ENCODE data around the gene CAP1. TPM values are rescaled to one million over a fixed set of nuclear protein-coding genes. Genes with fewer than 3 reads are reported as not detected.
A peak's percentile ranks its signal among the peaks of the same experiment; 100 is the strongest.

Gene CAP1
- polyA plus RNA-seq, 3 donors: 400 to 941 (median 876) TPM

DNA sequence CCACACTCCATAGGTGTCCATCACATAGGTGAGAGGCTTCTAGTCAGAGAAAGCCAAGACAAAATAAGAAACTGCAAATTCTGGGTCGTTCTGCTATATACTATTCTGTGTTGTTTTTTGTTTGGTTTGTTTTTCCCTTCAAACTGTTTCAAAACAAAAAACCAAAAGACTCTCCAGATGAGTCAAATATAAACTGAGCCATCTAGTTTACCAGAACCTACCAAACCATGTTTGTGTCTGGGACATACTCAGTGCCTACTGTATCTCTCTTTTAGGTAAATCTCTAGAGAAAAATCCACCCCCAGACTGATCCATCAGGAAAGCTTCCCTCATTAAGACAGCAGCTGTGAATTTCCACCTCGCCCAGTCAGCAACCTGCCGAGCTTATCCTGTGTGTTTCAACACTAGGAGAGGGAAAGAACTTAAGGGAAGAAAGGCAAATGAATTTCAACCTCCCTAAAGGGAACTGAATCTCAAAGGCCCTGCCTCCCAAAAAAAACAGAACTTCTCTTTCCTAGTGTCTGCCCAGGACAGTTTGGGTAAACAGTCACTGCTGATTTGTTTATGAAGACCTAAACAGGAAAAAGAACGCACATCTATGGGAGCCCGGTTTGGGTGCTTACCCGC, 39.4 kb downstream of the CAP1 start:
- peak overlapping the region; percentile 69 to 94 (median 81) for H3K27ac Mint-ChIP-seq

DNA sequence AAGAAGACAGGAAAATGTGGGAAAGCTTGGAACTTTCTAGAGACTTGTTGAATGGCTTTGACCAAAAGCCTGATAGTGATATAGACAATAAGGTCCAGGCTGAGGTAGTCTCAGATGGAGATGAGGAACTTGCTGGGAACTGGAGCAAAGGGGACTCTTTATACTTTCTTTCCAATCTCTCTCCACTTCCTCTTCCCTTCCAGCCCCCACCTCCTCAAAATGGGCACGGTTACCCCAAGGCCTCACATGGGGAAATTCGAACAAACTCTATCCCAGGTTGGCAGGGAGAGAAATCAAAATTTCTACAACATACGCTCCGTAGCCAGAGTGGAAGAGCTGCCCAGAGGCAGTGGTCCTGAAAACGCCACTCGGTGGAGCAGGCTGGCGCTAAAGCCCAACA, 41.3 kb downstream of the CAP1 start:
- peaks cover 36 to 57% of the 10 kb centered on the region in 2 donors for H3K36me3 ChIP-seq (replicated peaks in 1 of 2; ENCODE audit: control insufficient read depth in 1 of 2, insufficient read depth in 2 of 2, low read length in 2 of 2)
- peak overlapping the region; percentile 49 for H3K4me2 ChIP-seq (replicated peaks; ENCODE audit: extremely low read depth, low read length, poor library complexity, severe bottlenecking)
- TF ChIP-seq, protein P1, sequence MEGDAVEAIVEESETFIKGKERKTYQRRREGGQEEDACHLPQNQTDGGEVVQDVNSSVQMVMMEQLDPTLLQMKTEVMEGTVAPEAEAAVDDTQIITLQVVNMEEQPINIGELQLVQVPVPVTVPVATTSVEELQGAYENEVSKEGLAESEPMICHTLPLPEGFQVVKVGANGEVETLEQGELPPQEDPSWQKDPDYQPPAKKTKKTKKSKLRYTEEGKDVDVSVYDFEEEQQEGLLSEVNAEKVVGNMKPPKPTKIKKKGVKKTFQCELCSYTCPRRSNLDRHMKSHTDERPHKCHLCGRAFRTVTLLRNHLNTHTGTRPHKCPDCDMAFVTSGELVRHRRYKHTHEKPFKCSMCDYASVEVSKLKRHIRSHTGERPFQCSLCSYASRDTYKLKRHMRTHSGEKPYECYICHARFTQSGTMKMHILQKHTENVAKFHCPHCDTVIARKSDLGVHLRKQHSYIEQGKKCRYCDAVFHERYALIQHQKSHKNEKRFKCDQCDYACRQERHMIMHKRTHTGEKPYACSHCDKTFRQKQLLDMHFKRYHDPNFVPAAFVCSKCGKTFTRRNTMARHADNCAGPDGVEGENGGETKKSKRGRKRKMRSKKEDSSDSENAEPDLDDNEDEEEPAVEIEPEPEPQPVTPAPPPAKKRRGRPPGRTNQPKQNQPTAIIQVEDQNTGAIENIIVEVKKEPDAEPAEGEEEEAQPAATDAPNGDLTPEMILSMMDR (IDR thresholded peaks at IDR 0.05): no peak
- H3K27ac ChIP-seq (ENCODE audit: low read depth in 1 of 2, low read length in 2 of 2): peak overlapping the region; percentile 4 to 72
- H2AFZ ChIP-seq (ENCODE audit: insufficient read depth, low read depth, low read length, poor library complexity, severe bottlenecking): no peak overlapping the region
- peaks cover 76 to 84% of the 10 kb centered on the region in 2 donors for H3K4me1 ChIP-seq (ENCODE audit: control insufficient read depth in 1 of 2, insufficient read depth in 2 of 2, low read length in 2 of 2)
- no peak overlapping the region for H3K9ac ChIP-seq (ENCODE audit: insufficient read depth, low read length, poor library complexity, severe bottlenecking)
- WGBS (ENCODE audit: insufficient coverage): 81% methylated on average over 3 of the region's 7 CpGs
- H3K27me3 Mint-ChIP-seq (ENCODE audit: low read depth in 3 of 3): peaks cover 0 to 6% (median 3%) of the 10 kb centered on the region in 3 donors
- peaks cover 50 to 75% of the 10 kb centered on the region in 2 donors for H3K36me3 Mint-ChIP-seq
- peaks cover 40% of the 10 kb centered on the region for H3K79me2 ChIP-seq (ENCODE audit: insufficient read depth, low read length)
- peaks cover 9% of the 10 kb centered on the region for H4K20me1 ChIP-seq (ENCODE audit: insufficient read depth, low read length)
- H3K4me1 Mint-ChIP-seq: peaks cover 80% of the 10 kb centered on the region
- H3K4me3 ChIP-seq (replicated peaks in 1 of 3; ENCODE audit: low read depth in 2 of 3, low read length in 3 of 3): peak overlapping the region in 1 of 3 experiments; percentile 41
- peaks cover 0 to 3% (median 0%) of the 10 kb centered on the region in 7 donors for H3K9me3 Mint-ChIP-seq
- peak overlapping the region; percentile 7 to 43 for H3K4me3 Mint-ChIP-seq
- H3K27me3 ChIP-seq (ENCODE audit: control insufficient read depth in 2 of 2, insufficient read depth in 2 of 2, low read length in 2 of 2): no peaks in the 10 kb centered on the region
- peak in 1 of 3 donors; percentile 50 for DNase-seq
- intact Hi-C loops (cut with micrococcal nuclease): loop anchor here in 1 of 2 donors (10.0 kb wide), 1 partner anchor 323 kb away; no protein-coding TSS in a partner anchor
- H3K9me3 ChIP-seq (replicated peaks in 1 of 2; ENCODE audit: control insufficient read depth in 1 of 2, insufficient read depth in 1 of 2, low read length in 2 of 2): no peaks in the 10 kb centered on the region
- H3K27ac Mint-ChIP-seq: peak overlapping the region; percentile 42 to 86 (median 77)

More for the DNA sequence above, 39.4 kb downstream of the CAP1 start:
- peaks cover 32 to 72% of the 10 kb centered on the region in 2 donors for H3K36me3 Mint-ChIP-seq
- H2AFZ ChIP-seq (ENCODE audit: insufficient read depth, low read depth, low read length, poor library complexity, severe bottlenecking): no peak overlapping the region
- H3K27ac ChIP-seq (ENCODE audit: low read depth in 1 of 2, low read length in 2 of 2): peak overlapping the region; percentile 25 to 63
- no peaks in the 10 kb centered on the region for H3K9me3 ChIP-seq (replicated peaks in 1 of 2; ENCODE audit: control insufficient read depth in 1 of 2, insufficient read depth in 1 of 2, low read length in 2 of 2)
- WGBS (ENCODE audit: insufficient coverage): 0% methylated on average over 3 of the region's 6 CpGs
- peaks cover 89% of the 10 kb centered on the region for H3K4me1 Mint-ChIP-seq
- TF ChIP-seq, protein P1 (IDR thresholded peaks at IDR 0.05): no peak
- H3K9me3 Mint-ChIP-seq: no peaks in the 10 kb centered on the region
- peak overlapping the region; percentile 46 for H3K4me2 ChIP-seq (replicated peaks; ENCODE audit: extremely low read depth, low read length, poor library complexity, severe bottlenecking)
- peaks cover 93 to 98% of the 10 kb centered on the region in 2 donors for H3K4me1 ChIP-seq (ENCODE audit: control insufficient read depth in 1 of 2, insufficient read depth in 2 of 2, low read length in 2 of 2)
- H3K27me3 Mint-ChIP-seq (ENCODE audit: low read depth in 3 of 3): peaks cover 0 to 4% (median 2%) of the 10 kb centered on the region in 3 donors
- H3K27me3 ChIP-seq (ENCODE audit: control insufficient read depth in 2 of 2, insufficient read depth in 2 of 2, low read length in 2 of 2): no peaks in the 10 kb centered on the region
- no peak overlapping the region for H3K9ac ChIP-seq (ENCODE audit: insufficient read depth, low read length, poor library complexity, severe bottlenecking)
- peak overlapping the region in 1 of 2 donors; percentile 76 for H3K4me3 Mint-ChIP-seq
- intact Hi-C loops (cut with micrococcal nuclease): loop anchor here in 1 of 2 donors (5.0 to 10.0 kb wide), 2 partner anchors 38 to 325 kb away; partner anchors contain the start of gene CAP1
- peak overlapping the region in 1 of 3 experiments; percentile 46 for H3K4me3 ChIP-seq (replicated peaks in 1 of 3; ENCODE audit: low read depth in 2 of 3, low read length in 3 of 3)
- H3K79me2 ChIP-seq (ENCODE audit: insufficient read depth, low read length): peaks cover 43% of the 10 kb centered on the region
- peaks cover 12% of the 10 kb centered on the region for H4K20me1 ChIP-seq (ENCODE audit: insufficient read depth, low read length)
- H3K36me3 ChIP-seq (replicated peaks in 1 of 2; ENCODE audit: control insufficient read depth in 1 of 2, insufficient read depth in 2 of 2, low read length in 2 of 2): peaks cover 20 to 48% of the 10 kb centered on the region in 2 donors
- DNase-seq: peak in 2 of 3 donors; percentile 53 to 64

Data from CD14-positive monocyte (primary cell).